Measurements from ENCODE around the gene NLN. TPM values are rescaled to one million over a fixed set of nuclear protein-coding genes. Genes with fewer than 3 reads are reported as not detected.

Gene NLN
- total RNA-seq (2014; rRNA removed; shearing (Covaris generic)): 14.4 and 16.9 TPM in 2 replicates

GRCh38 chr5:65721720-65722574 lies at the start of gene NLN, which contains the start of gene SGTB:
Gene NLN, plus strand, starts transcription at chr5:65722205. Its CDS starts 169 bp downstream, at chr5:65722374.
Gene SGTB, minus strand, starts transcription at chr5:65722109. Its CDS starts 1,302 bp downstream, at chr5:65720807.

Other genes with a start within 250 kb of the NLN start
- gene ADAMTS6, start 240.3 kb upstream of the NLN start, total RNA-seq (2014; rRNA removed; shearing (Covaris generic)): 3.1 and 3.2 TPM in 2 replicates
- gene CENPK, start 159.0 kb upstream of the NLN start, total RNA-seq (2014; rRNA removed; shearing (Covaris generic)): 33.7 and 34.6 TPM in 2 replicates
- 34.4 and 41.0 TPM in 2 replicates for gene PPWD1, start 158.9 kb upstream of the NLN start, total RNA-seq (2014; rRNA removed; shearing (Covaris generic))
- gene TRIM23, start 97.9 kb upstream of the NLN start, total RNA-seq (2014; rRNA removed; shearing (Covaris generic)): 7.4 and 13.1 TPM in 2 replicates
- 3.1 and 5.9 TPM in 2 replicates for gene SHLD3, start 97.2 kb upstream of the NLN start, total RNA-seq (2014; rRNA removed; shearing (Covaris generic))
- 26.9 and 29.8 TPM in 2 replicates for gene TRAPPC13, start 97.2 kb upstream of the NLN start, total RNA-seq (2014; rRNA removed; shearing (Covaris generic))
- 5.4 and 6.9 TPM in 2 replicates for gene SGTB, start 96 bp upstream of the NLN start, total RNA-seq (2014; rRNA removed; shearing (Covaris generic))
- gene ERBIN, start 204.4 kb downstream of the NLN start, total RNA-seq (2014; rRNA removed; shearing (Covaris generic)): 76.3 and 86.6 TPM in 2 replicates